Activated naive CD4-positive, alpha-beta T cell treated with anti-CD3 and anti-CD28 coated beads for 36 hours (primary cell): Measurements from ENCODE around the gene KCNC1. TPM values are rescaled to one million over a fixed set of nuclear protein-coding genes. Genes with fewer than 3 reads are reported as not detected.

Experiments
- CTCF ChIA-PET: fragments of 350-600 bp; sonication (Branson Sonifier 250); formaldehyde crosslinking; loops from one replicate; lab custom pipeline; 2021; ENCODE audit warnings: antibody characterized with exemption; lab: Charles Lee
- DNase-seq: peaks from one replicate; pipeline ENCODE4 v3.0.0-alpha.2; 2020
- H3K27ac Mint-ChIP-seq: one replicate; pipeline ENCODE4 v1.8.0; 2021; ENCODE audit warnings: mild to moderate bottlenecking, mixed read lengths
- H3K27me3 Mint-ChIP-seq: one replicate; pipeline ENCODE4 v1.8.0; 2021; ENCODE audit warnings: low read depth, mixed read lengths
- H3K36me3 Mint-ChIP-seq: one replicate; pipeline ENCODE4 v1.8.0; 2021; ENCODE audit warnings: low read depth, mixed read lengths
- H3K4me1 Mint-ChIP-seq: one replicate; pipeline ENCODE4 v1.8.0; 2021; ENCODE audit warnings: low read depth, mixed read lengths
- H3K4me3 Mint-ChIP-seq: one replicate; pipeline ENCODE4 v1.8.0; 2021; ENCODE audit warnings: mild to moderate bottlenecking, moderate library complexity, mixed read lengths
- H3K9me3 Mint-ChIP-seq: one replicate; pipeline ENCODE4 v1.8.0; 2021; ENCODE audit warnings: mixed read lengths
- intact Hi-C: fragments of 100-400 bp; cut with micrococcal nuclease; formaldehyde crosslinking; loops from one replicate; pipeline ENCODE4 v1.15.1; 2023
- total RNA-seq, 2 experiments: library from RNA; stranded (reverse); gene quantifications; one replicate each; pipeline ENCODE4 v1.2.3, GENCODE V29; 2021

Gene KCNC1
- total RNA-seq, 2 experiments from 2014 or later = not detected

GRCh38 chr11:17699147-17700114 lies 35.1 kb upstream of the KCNC1 start:
- H3K9me3 Mint-ChIP-seq = peaks cover 4% of the 10 kb centered on the region
- no peak for DNase-seq
- no peaks in the 10 kb centered on the region for H3K4me1 Mint-ChIP-seq
- H3K4me3 Mint-ChIP-seq = no peak overlapping the region
- no peak overlapping the region for H3K27ac Mint-ChIP-seq
- intact Hi-C loops = no loop called here
- no peaks in the 10 kb centered on the region for H3K36me3 Mint-ChIP-seq
- CTCF ChIA-PET = no interaction called here
- peaks cover 21% of the 10 kb centered on the region for H3K27me3 Mint-ChIP-seq

DNA sequence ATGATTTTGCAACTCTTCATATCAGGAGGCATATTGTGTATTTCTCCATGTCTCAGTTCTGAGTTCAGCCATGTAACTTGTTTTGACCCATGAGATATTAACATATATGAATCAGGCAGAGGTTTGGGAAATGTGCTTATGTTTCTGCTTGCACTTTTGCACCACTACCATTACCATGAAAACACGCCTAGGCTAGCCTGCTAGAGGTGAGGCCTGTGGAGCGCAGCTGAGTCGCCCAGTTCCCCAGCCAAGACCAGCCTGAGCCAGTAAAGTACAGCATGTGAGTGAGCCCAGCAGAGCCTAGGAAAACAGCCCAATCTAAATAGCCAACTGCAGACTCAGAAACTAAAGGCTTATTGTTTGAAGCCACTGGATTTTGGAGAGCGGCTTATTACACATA lies 33.6 kb upstream of the KCNC1 start:
- peaks cover 12% of the 10 kb centered on the region for H3K27me3 Mint-ChIP-seq
- DNase-seq = no peak
- intact Hi-C loops = no loop called here
- H3K27ac Mint-ChIP-seq = no peak overlapping the region
- H3K4me1 Mint-ChIP-seq = no peaks in the 10 kb centered on the region
- no peak overlapping the region for H3K4me3 Mint-ChIP-seq
- H3K9me3 Mint-ChIP-seq = peaks cover 4% of the 10 kb centered on the region
- no peaks in the 10 kb centered on the region for H3K36me3 Mint-ChIP-seq
- CTCF ChIA-PET = no interaction called here

- H3K27me3 Mint-ChIP-seq = peaks cover 1% of the 10 kb centered on the region
- H3K36me3 Mint-ChIP-seq = no peaks in the 10 kb centered on the region
- no peak overlapping the region for H3K27ac Mint-ChIP-seq
- intact Hi-C loops = no loop called here
- DNase-seq = no peak
- H3K4me3 Mint-ChIP-seq = no peak overlapping the region
- H3K4me1 Mint-ChIP-seq = no peaks in the 10 kb centered on the region
- CTCF ChIA-PET = no interaction called here
- H3K9me3 Mint-ChIP-seq = peaks cover 4% of the 10 kb centered on the region
Observed at GRCh38 chr11:17702876-17703275, 31.7 kb upstream of the KCNC1 start.

DNA sequence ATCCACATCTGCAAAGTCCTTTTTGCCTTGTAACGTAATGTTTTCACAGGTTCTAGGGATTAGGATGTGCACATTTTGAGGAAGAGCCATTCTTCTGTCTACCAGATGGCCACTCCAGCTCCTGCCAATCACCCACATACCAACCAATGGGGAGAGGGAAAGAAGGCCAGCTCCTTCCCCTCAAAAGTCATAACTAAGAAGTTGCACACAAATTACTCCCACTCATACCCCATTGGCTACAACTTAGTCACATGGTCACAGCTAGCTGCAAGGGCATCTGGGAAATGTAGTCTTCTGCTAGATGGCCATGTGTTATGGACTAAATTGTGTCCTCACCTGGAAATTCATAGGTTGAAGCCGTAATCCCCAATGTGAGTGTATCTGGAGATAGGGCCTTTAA lies 30.6 kb upstream of the KCNC1 start:
- peaks cover 1% of the 10 kb centered on the region for H3K27me3 Mint-ChIP-seq
- H3K4me1 Mint-ChIP-seq = no peaks in the 10 kb centered on the region
- H3K9me3 Mint-ChIP-seq = peaks cover 4% of the 10 kb centered on the region
- H3K4me3 Mint-ChIP-seq = no peak overlapping the region
- no peak for DNase-seq
- intact Hi-C loops = no loop called here
- no peaks in the 10 kb centered on the region for H3K36me3 Mint-ChIP-seq
- H3K27ac Mint-ChIP-seq = no peak overlapping the region
- CTCF ChIA-PET = interaction anchor here (0.6 kb wide), 1 partner anchor 627 kb away, joined by 4 read pairs; no protein-coding TSS in a partner anchor

DNA sequence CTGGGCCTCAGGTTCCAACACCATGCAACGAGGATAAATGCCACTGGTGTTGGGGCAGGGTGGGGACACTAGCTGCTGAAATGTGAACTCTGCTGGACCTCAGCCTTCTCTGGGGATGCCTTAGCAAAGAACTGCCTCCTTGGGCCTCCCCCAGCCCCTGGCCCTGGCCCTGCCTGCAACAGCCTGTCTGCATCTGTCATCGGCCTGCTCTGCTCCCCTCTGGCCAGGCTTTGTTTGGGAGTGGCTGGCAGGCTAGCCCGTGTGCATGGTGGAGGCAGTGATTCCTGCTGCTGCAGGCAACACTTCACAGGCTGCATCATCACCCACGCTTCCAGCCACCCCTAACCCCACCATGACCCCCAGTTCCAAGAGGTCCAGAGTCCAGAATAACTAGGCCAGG lies 26.8 kb upstream of the KCNC1 start:
- no peak overlapping the region for H3K27ac Mint-ChIP-seq
- no peaks in the 10 kb centered on the region for H3K4me1 Mint-ChIP-seq
- H3K4me3 Mint-ChIP-seq = no peak overlapping the region
- H3K36me3 Mint-ChIP-seq = no peaks in the 10 kb centered on the region
- CTCF ChIA-PET = no interaction called here
- H3K27me3 Mint-ChIP-seq = peaks cover 3% of the 10 kb centered on the region
- intact Hi-C loops = no loop called here
- peaks cover 4% of the 10 kb centered on the region for H3K9me3 Mint-ChIP-seq
- DNase-seq = no peak

- peaks cover 10% of the 10 kb centered on the region for H3K27me3 Mint-ChIP-seq
- no peak overlapping the region for H3K27ac Mint-ChIP-seq
- CTCF ChIA-PET = interaction anchor here (1.8 kb wide), 1 partner anchor 19 kb away, joined by 8 read pairs; no protein-coding TSS in a partner anchor
- no peak for DNase-seq
- H3K36me3 Mint-ChIP-seq = no peaks in the 10 kb centered on the region
- intact Hi-C loops = no loop called here
- H3K4me1 Mint-ChIP-seq = no peaks in the 10 kb centered on the region
- no peaks in the 10 kb centered on the region for H3K9me3 Mint-ChIP-seq
- H3K4me3 Mint-ChIP-seq = no peak overlapping the region
Observed at GRCh38 chr11:17711836-17712235, 22.7 kb upstream of the KCNC1 start.

- CTCF ChIA-PET = no interaction called here
- Mint-ChIP-seq H3K9me3 (no peaks in the 10 kb centered on the region), H3K27me3 (peaks cover 16% of the 10 kb centered on the region), H3K4me3 (no peak overlapping the region), H3K36me3 (no peaks in the 10 kb centered on the region), H3K27ac (no peak overlapping the region), H3K4me1 (no peaks in the 10 kb centered on the region)
- no peak for DNase-seq
- intact Hi-C loops = no loop called here
Observed at GRCh38 chr11:17713851-17714250, 20.7 kb upstream of the KCNC1 start.

GRCh38 chr11:17714356-17714854 lies 20.2 kb upstream of the KCNC1 start:
- DNase-seq = no peak
- no peak overlapping the region for H3K4me3 Mint-ChIP-seq
- intact Hi-C loops = no loop called here
- H3K9me3 Mint-ChIP-seq = no peaks in the 10 kb centered on the region
- H3K27me3 Mint-ChIP-seq = peaks cover 18% of the 10 kb centered on the region
- CTCF ChIA-PET = no interaction called here
- no peak overlapping the region for H3K27ac Mint-ChIP-seq
- no peaks in the 10 kb centered on the region for H3K36me3 Mint-ChIP-seq
- H3K4me1 Mint-ChIP-seq = no peaks in the 10 kb centered on the region

DNA sequence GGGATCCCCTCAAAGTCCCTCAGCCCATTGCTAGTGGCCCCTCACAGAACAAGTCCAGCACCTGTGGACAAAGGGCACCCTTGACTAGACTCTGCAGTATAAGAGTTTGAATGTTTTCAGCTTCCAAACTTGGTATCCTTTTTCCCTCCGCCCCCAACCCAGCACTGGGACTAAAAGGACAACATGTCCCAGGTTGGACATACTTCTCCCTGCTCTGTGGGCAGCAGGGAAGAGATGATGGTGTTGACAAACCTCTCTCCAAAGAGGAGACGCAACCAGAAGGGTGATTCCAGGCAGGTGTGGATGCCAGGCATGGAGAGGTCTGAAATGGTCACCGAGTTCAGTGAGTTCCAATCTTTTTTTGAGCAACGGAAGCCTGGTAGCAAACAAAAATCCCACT lies 19.7 kb upstream of the KCNC1 start:
- Mint-ChIP-seq H3K27ac (no peak overlapping the region), H3K4me3 (no peak overlapping the region), H3K9me3 (no peaks in the 10 kb centered on the region), H3K27me3 (peaks cover 18% of the 10 kb centered on the region), H3K4me1 (no peaks in the 10 kb centered on the region), H3K36me3 (no peaks in the 10 kb centered on the region)
- CTCF ChIA-PET = interaction anchor here (0.6 kb wide), 1 partner anchor 168 kb away, joined by 3 read pairs; no protein-coding TSS in a partner anchor
- intact Hi-C loops = no loop called here
- DNase-seq = no peak

- no peaks in the 10 kb centered on the region for H3K9me3 Mint-ChIP-seq
- peaks cover 22% of the 10 kb centered on the region for H3K27me3 Mint-ChIP-seq
- intact Hi-C loops = no loop called here
- no peaks in the 10 kb centered on the region for H3K36me3 Mint-ChIP-seq
- DNase-seq = no peak
- CTCF ChIA-PET = no interaction called here
- no peaks in the 10 kb centered on the region for H3K4me1 Mint-ChIP-seq
- H3K27ac Mint-ChIP-seq = no peak overlapping the region
- no peak overlapping the region for H3K4me3 Mint-ChIP-seq
Observed at GRCh38 chr11:17716807-17717206, 17.8 kb upstream of the KCNC1 start.

- H3K36me3 Mint-ChIP-seq = no peaks in the 10 kb centered on the region
- peaks cover 29% of the 10 kb centered on the region for H3K27me3 Mint-ChIP-seq
- intact Hi-C loops = no loop called here
- H3K4me1 Mint-ChIP-seq = no peaks in the 10 kb centered on the region
- no peak overlapping the region for H3K4me3 Mint-ChIP-seq
- H3K9me3 Mint-ChIP-seq = no peaks in the 10 kb centered on the region
- CTCF ChIA-PET = interaction anchor here (0.8 to 5.3 kb wide), 2 partner anchors 13 to 15 kb away, joined by 3 to 30 read pairs; no protein-coding TSS in a partner anchor
- H3K27ac Mint-ChIP-seq = no peak overlapping the region
- no peak for DNase-seq
Observed at GRCh38 chr11:17718015-17718414, 16.6 kb upstream of the KCNC1 start.

DNA sequence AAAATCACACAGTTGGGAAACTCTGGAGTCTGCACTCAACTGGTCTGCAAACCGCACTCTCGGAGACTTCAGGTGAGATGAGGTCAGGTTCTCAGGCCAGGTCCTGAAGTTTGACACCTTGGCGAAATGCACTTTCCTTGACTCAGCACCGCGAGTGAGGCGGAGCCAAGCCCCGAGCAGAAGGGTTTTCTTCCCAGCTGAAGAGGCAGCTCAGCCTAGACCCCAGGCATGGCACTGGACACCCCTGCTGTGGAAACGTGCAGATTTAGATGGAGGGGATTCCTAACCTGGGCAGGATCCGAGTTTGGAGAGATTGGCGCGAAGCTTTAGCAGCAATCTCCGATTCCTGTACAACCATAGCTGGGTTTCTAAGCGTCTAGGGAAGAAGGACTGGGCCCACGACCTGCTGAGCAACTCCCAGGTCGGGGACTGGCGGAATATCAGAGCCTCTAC lies 16.0 kb upstream of the KCNC1 start:
- Mint-ChIP-seq H3K36me3 (no peaks in the 10 kb centered on the region), H3K4me3 (no peak overlapping the region), H3K27ac (no peak overlapping the region), H3K27me3 (peaks cover 31% of the 10 kb centered on the region), H3K9me3 (no peaks in the 10 kb centered on the region), H3K4me1 (no peaks in the 10 kb centered on the region)
- no peak for DNase-seq
- intact Hi-C loops = no loop called here
- CTCF ChIA-PET = interaction anchor here (0.7 to 5.3 kb wide), 3 partner anchors 12 to 120 kb away, joined by 3 to 30 read pairs (median 3); no protein-coding TSS in a partner anchor
